CD4-positive, CD25-positive, alpha-beta regulatory T cell (primary cell): Measurements from ENCODE around the gene ITCH. TPM values are rescaled to one million over a fixed set of nuclear protein-coding genes. Genes with fewer than 3 reads are reported as not detected.
A peak's percentile ranks its signal among the peaks of the same experiment; 100 is the strongest.

Source experiments
- ATAC-seq, 2 donors: fragments of 150-1000 bp; cut with Tn5 transposase; one replicate each; pipeline ENCODE4 v1.10.0; 2021; ENCODE audit warnings: low read depth in 2 of 2, moderate number of reproducible peaks in 2 of 2, moderate library complexity in 1 of 2
- DNase-seq, 3 donors: peaks; one replicate each; pipeline versions ENCODE4 v3.0.0 to v3.0.0-alpha.2; 2012 to 2022; ENCODE audit warnings: mixed read lengths in 1 of 3
- H3K27ac ChIP-seq: one replicate; pipeline ENCODE4 v1.7.0; 2013; ENCODE audit warnings: mild to moderate bottlenecking, low read length; ENCODE audit not compliant: insufficient read depth, poor library complexity, severe bottlenecking
- H3K27me3 ChIP-seq: one replicate; pipeline ENCODE4 v1.7.0; 2013; ENCODE audit warnings: low read length; ENCODE audit not compliant: control insufficient read depth, insufficient read depth
- H3K36me3 ChIP-seq: one replicate; pipeline ENCODE4 v1.7.0; 2013; ENCODE audit warnings: mild to moderate bottlenecking, low read length, moderate library complexity; ENCODE audit not compliant: control insufficient read depth, insufficient read depth
- H3K4me1 ChIP-seq: 2 replicates; pipeline ENCODE4 v1.7.0; 2013; ENCODE audit warnings: mild to moderate bottlenecking, low read length; ENCODE audit not compliant: insufficient read depth, control insufficient read depth, poor library complexity, severe bottlenecking
- H3K4me3 ChIP-seq: one replicate; pipeline ENCODE4 v1.7.0; 2013; ENCODE audit warnings: low read depth, mild to moderate bottlenecking, low read length, moderate library complexity
- H3K9me3 ChIP-seq, 2 experiments: 1 replicate in 1 of 2; 2 replicates in 1 of 2; pipeline ENCODE4 v1.7.0; 2013; ENCODE audit warnings: low read length in 2 of 2, mild to moderate bottlenecking in 1 of 2, moderate library complexity in 1 of 2; ENCODE audit not compliant: control insufficient read depth in 2 of 2
- H3K27ac Mint-ChIP-seq, 3 donors: one replicate each; pipeline ENCODE4 v1.8.0; 2020 to 2022; ENCODE audit warnings: mild to moderate bottlenecking in 3 of 3, mixed read lengths in 3 of 3, moderate library complexity in 2 of 3
- H3K27me3 Mint-ChIP-seq: one replicate; pipeline ENCODE4 v1.8.0; 2022; ENCODE audit warnings: mild to moderate bottlenecking, mixed read lengths
- H3K36me3 Mint-ChIP-seq: one replicate; pipeline ENCODE4 v1.8.0; 2020; ENCODE audit warnings: mixed read lengths
- H3K4me1 Mint-ChIP-seq, 4 donors: one replicate each; pipeline ENCODE4 v1.8.0; 2020 to 2022; ENCODE audit warnings: mixed read lengths in 4 of 4, mild to moderate bottlenecking in 1 of 4
- H3K4me3 Mint-ChIP-seq, 4 donors: one replicate each; pipeline ENCODE4 v1.8.0; 2020 to 2022; ENCODE audit warnings: mild to moderate bottlenecking in 4 of 4, mixed read lengths in 4 of 4, moderate library complexity in 3 of 4
- H3K9me3 Mint-ChIP-seq, 7 donors: one replicate each; pipeline ENCODE4 v1.8.0; 2020 to 2022; ENCODE audit warnings: mixed read lengths in 7 of 7, mild to moderate bottlenecking in 3 of 7, moderate library complexity in 2 of 7
- polyA plus RNA-seq, 4 donors: library from polyadenylated mRNA; unstranded; fragments of 300-500 nt; fragmentation: Illumina TruSeq; gene quantifications; one replicate each; pipeline ENCODE4 v1.2.3, GENCODE V29; 2021
- total RNA-seq: library from RNA; stranded (reverse); gene quantifications from one replicate; pipeline ENCODE4 v1.2.3, GENCODE V29; 2022

ITCH gene
- total and polyA plus RNA-seq, 5 donors from 2014 or later = 12.4 to 58.1 (median 15.1) TPM

GRCh38 chr20:34522969-34523871, 160.1 kb downstream of the ITCH start:
- H3K27me3 Mint-ChIP-seq = no peaks in the 10 kb centered on the region
- H3K27ac Mint-ChIP-seq = peak overlapping the region; percentile 31 to 75 (median 42)
- H3K36me3 ChIP-seq = peaks cover 31% of the 10 kb centered on the region
- H3K27me3 ChIP-seq = no peaks in the 10 kb centered on the region
- no peaks in the 10 kb centered on the region for H3K9me3 ChIP-seq
- no peak overlapping the region for H3K27ac ChIP-seq
- no peaks in the 10 kb centered on the region for H3K9me3 Mint-ChIP-seq
- no peak overlapping the region for H3K4me3 ChIP-seq
- peaks cover 20 to 68% (median 44%) of the 10 kb centered on the region in 4 donors for H3K4me1 Mint-ChIP-seq
- DNase-seq = peak; percentile 28 to 62 (median 46)
- peaks cover 21% of the 10 kb centered on the region for H3K4me1 ChIP-seq
- ATAC-seq = peak in 1 of 2 donors; percentile 70
- peaks cover 22% of the 10 kb centered on the region for H3K36me3 Mint-ChIP-seq
- H3K4me3 Mint-ChIP-seq = peak overlapping the region in 3 of 4 donors; percentile 35 to 71 (median 53)

GRCh38 chr20:34524426-34524825, 161.4 kb downstream of the ITCH start:
- peaks cover 40% of the 10 kb centered on the region for H3K36me3 ChIP-seq

GRCh38 chr20:34525342-34525708, 162.3 kb downstream of the ITCH start:
- Histone ChIP-seq H3K27ac (no peak overlapping the region), H3K27me3 (no peaks in the 10 kb centered on the region), H3K4me3 (no peak overlapping the region), H3K36me3 (peaks cover 49% of the 10 kb centered on the region), H3K9me3 (no peaks in the 10 kb centered on the region), H3K4me1 (peaks cover 10% of the 10 kb centered on the region)
- Mint-ChIP-seq H3K4me3 (no peak overlapping the region), H3K36me3 (peaks cover 27% of the 10 kb centered on the region), H3K4me1 (peaks cover 8 to 49% (median 31%) of the 10 kb centered on the region in 4 donors), H3K27me3 (no peaks in the 10 kb centered on the region), H3K9me3 (no peaks in the 10 kb centered on the region), H3K27ac (peak overlapping the region in 1 of 3 donors; percentile 78)
- DNase-seq (no peak), ATAC-seq (no peak)

More at GRCh38 chr20:34524426-34524825, 161.4 kb downstream of the ITCH start:
- H3K27ac Mint-ChIP-seq = peak overlapping the region in 1 of 3 donors; percentile 55
- peaks cover 11 to 57% (median 37%) of the 10 kb centered on the region in 4 donors for H3K4me1 Mint-ChIP-seq
- DNase-seq (no peak), ATAC-seq (no peak)
- no peaks in the 10 kb centered on the region for H3K9me3 Mint-ChIP-seq
- Histone ChIP-seq H3K27me3 (no peaks in the 10 kb centered on the region), H3K4me3 (no peak overlapping the region), H3K9me3 (no peaks in the 10 kb centered on the region), H3K27ac (no peak overlapping the region), H3K4me1 (peaks cover 10% of the 10 kb centered on the region)
- H3K36me3 Mint-ChIP-seq = peaks cover 22% of the 10 kb centered on the region
- no peak overlapping the region for H3K4me3 Mint-ChIP-seq
- H3K27me3 Mint-ChIP-seq = no peaks in the 10 kb centered on the region

- peaks cover 8 to 47% (median 31%) of the 10 kb centered on the region in 4 donors for H3K4me1 Mint-ChIP-seq
- H3K27ac ChIP-seq = no peak overlapping the region
Observed at GRCh38 chr20:34525709-34526416, 162.8 kb downstream of the ITCH start.

GRCh38 chr20:34526466-34526865, 163.4 kb downstream of the ITCH start:
- Histone ChIP-seq H3K4me1 (peaks cover 7% of the 10 kb centered on the region), H3K4me3 (no peak overlapping the region), H3K27me3 (no peaks in the 10 kb centered on the region), H3K27ac (no peak overlapping the region), H3K9me3 (no peaks in the 10 kb centered on the region), H3K36me3 (peaks cover 60% of the 10 kb centered on the region)
- DNase-seq = no peak
- H3K4me3 Mint-ChIP-seq = peak overlapping the region in 1 of 4 donors; percentile 25
- ATAC-seq = no peak
- H3K36me3 Mint-ChIP-seq = peaks cover 34% of the 10 kb centered on the region
- H3K27ac Mint-ChIP-seq = no peak overlapping the region
- H3K27me3 Mint-ChIP-seq = no peaks in the 10 kb centered on the region
- H3K4me1 Mint-ChIP-seq = peaks cover 8 to 45% (median 27%) of the 10 kb centered on the region in 4 donors
- no peaks in the 10 kb centered on the region for H3K9me3 Mint-ChIP-seq

More at GRCh38 chr20:34525709-34526416, 162.8 kb downstream of the ITCH start:
- Histone ChIP-seq H3K4me1 (peaks cover 8% of the 10 kb centered on the region), H3K9me3 (no peaks in the 10 kb centered on the region), H3K36me3 (peaks cover 55% of the 10 kb centered on the region), H3K27me3 (no peaks in the 10 kb centered on the region), H3K4me3 (no peak overlapping the region)
- Mint-ChIP-seq H3K36me3 (peaks cover 31% of the 10 kb centered on the region), H3K27ac (peak overlapping the region in 2 of 3 donors; percentile 55 to 85), H3K4me3 (no peak overlapping the region), H3K27me3 (no peaks in the 10 kb centered on the region), H3K9me3 (no peaks in the 10 kb centered on the region)
- no peak for DNase-seq
- no peak for ATAC-seq

GRCh38 chr20:34527016-34527415, 163.9 kb downstream of the ITCH start:
- Histone ChIP-seq H3K4me3 (no peak overlapping the region), H3K36me3 (peaks cover 65% of the 10 kb centered on the region), H3K27me3 (no peaks in the 10 kb centered on the region), H3K4me1 (peaks cover 7% of the 10 kb centered on the region), H3K9me3 (no peaks in the 10 kb centered on the region), H3K27ac (no peak overlapping the region)
- Mint-ChIP-seq H3K36me3 (peaks cover 35% of the 10 kb centered on the region), H3K4me1 (peaks cover 7 to 41% (median 24%) of the 10 kb centered on the region in 4 donors), H3K27me3 (no peaks in the 10 kb centered on the region), H3K27ac (no peak overlapping the region), H3K4me3 (no peak overlapping the region), H3K9me3 (no peaks in the 10 kb centered on the region)
- no peak for ATAC-seq
- no peak for DNase-seq

- Histone ChIP-seq H3K4me3 (no peak overlapping the region), H3K27ac (no peak overlapping the region), H3K9me3 (no peaks in the 10 kb centered on the region), H3K4me1 (no peaks in the 10 kb centered on the region), H3K27me3 (no peaks in the 10 kb centered on the region), H3K36me3 (peaks cover 79% of the 10 kb centered on the region)
- H3K4me1 Mint-ChIP-seq = peaks cover under 1 to 25% (median 9%) of the 10 kb centered on the region in 4 donors
- H3K9me3 Mint-ChIP-seq = no peaks in the 10 kb centered on the region
- no peak overlapping the region for H3K4me3 Mint-ChIP-seq
- no peaks in the 10 kb centered on the region for H3K27me3 Mint-ChIP-seq
- no peak overlapping the region for H3K27ac Mint-ChIP-seq
- peaks cover 29% of the 10 kb centered on the region for H3K36me3 Mint-ChIP-seq
- ATAC-seq (no peak), DNase-seq (no peak)
Observed at GRCh38 chr20:34528921-34529297, 165.8 kb downstream of the ITCH start.
